Measurements from ENCODE around the gene CDH3.
"Not testable (repeated sequence)": the region's sequence is repeated elsewhere in the genome, so short reads cannot be mapped to it uniquely, and the experiment has no call there.

Gene CDH3

DNA sequence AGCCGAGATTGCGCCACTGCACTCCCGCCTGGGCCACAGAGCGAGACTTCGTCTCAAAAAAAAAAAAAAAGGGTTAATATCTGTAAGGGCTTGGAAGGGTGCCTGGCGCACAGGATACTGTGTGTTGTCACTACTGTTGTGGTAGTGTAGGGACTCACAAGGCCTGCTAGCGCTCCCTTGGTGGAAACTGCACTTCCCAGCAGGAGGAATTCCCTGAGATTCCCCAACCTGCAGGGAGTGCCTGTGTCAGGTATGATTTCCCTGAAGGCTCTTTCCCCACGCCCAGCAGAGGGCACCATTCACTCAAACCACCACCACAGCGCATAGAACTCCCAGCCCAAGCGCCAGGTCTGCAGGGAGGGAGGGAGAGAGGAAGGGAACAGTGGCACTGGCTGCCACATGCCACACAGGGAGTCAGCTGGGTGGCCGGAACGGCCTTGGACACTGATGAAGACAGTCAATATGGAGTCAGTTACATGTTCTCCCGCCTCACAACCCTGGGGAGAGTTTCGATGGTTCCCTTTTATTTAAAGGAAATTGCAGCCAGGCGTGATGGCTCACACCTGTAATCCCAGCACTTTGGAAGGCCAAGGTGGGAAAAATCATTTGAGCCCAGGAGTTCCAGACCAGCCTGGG is 59.2 kb downstream of the CDH3 start:
- peak; percentile 73 for DNase-seq (ENCODE audit: low read depth, low spot score)

DNA sequence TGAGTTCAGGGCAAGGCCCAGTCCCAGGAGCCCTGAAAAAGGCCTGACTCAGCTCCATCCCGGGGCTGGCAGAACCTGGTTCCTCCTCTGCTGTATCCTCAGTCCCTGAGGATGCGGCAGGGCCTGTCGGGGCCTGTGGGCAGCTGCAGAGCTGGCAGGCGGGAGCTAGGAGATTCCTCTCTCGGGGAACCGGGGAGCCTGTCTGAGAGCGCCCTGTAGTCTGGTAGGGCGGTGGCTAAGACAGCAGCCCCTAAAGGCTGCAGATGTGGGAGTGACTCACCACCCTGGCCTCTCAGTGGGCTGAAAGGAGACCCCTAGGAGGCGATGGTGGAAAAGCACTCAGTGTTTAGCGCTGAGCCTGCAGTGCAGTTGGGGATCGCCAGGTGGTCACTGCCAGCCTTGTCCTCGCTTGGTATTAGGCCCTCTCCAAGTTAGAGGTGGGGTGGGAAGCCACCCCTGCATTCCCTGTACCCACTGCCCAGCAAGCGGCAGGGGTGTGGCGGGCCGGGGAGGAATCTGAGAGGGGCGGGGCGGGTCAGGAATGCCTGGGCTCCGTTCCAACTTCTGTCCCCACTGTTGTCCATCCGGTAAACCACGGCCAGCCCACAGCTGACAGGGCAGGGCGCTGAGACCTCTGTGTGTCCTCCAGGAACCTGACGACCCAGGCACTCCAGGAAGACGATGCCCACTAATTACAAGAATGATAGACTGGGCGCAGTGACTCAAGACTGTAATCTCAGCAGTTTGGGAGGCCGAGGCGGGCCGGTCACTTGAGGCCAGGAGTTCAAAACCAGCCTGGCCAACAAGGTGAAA is 62.4 kb downstream of the CDH3 start:
- peak; percentile 67 for DNase-seq (ENCODE audit: low read depth, low spot score)

DNA sequence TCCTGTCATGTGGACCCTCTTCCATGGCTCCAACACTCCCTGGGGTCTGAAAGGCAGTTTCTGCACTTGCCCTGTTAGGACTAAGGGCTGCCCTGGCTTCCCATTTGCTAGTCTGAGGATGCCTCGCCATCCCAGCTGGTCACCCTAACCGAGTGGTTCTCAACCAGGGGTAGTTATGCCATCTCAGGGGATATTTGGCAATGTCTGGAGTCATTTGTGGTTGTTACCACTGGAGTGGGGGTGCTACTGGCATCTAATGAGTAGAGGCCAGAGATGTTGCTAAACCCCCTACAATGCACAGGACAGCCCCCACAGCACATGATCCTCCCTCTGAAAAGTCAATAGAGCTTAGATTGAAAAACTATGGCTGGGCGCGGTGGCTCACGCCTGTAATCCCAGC is 65.1 kb downstream of the CDH3 start:
- no peak for DNase-seq (ENCODE audit: low read depth, low spot score)

DNA sequence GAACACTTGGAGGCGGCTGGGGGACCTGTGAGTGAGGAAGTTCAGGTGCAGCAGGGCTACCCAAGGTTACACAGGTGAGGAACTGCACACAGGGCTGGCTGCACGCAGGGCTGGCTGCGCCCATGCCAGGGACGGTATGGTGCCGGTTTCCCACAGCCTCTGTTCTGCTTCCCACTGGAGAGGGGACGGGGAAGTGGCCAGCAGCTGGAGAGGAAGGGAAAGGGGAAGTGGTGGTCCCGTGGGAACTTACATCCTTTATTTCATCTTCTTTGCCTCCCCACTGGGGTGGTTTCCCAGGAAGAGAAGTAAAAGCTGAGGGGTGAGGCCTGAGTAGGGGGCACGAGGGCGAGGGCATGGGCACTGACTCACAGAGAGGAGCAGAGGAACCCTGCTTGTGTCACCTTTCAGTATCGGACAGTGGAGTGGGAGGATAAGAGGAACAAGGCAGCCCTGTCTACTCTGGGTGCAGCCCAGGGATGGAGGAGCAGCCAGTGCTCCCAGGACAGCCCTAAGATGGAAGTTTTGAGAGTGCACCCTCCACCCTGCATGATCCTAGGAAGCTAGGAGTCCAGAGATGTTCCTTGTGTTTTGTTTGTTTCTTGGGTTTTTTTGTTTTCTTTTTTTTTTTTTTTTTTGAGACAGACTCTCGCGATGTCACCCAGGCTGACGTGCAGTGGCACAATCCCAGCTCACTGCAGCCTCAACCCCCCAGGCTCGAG is 66.5 kb downstream of the CDH3 start:
- no peak for DNase-seq (ENCODE audit: low read depth, low spot score)

GRCh38 chr16:68713361-68713760 is 68.3 kb downstream of the CDH3 start:
- no peak for DNase-seq (ENCODE audit: low read depth, low spot score)

DNA sequence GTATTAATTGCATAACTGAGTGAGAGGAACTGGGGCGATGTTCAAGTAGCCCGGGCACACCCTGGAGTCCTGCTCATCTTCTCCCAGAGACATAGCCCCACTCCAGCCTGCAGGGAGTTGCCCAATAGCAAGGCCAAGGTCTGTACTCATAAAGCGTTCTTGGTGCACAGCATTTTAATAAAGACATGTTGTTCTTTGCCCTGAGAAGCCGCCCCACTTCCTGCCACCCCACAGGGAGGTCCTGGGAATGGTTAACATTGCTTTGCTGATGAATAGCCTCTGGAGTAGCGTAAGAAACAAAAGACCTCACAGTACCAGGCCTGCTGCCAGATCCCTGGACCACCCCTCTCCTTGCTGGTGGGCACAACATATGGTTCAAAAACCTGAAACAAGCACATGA is 70.4 kb downstream of the CDH3 start:
- no peak for DNase-seq (ENCODE audit: low read depth, low spot score)

GRCh38 chr16:68716516-68716915 is 71.4 kb downstream of the CDH3 start:
- not testable (repeated sequence) for DNase-seq (ENCODE audit: low read depth, low spot score)

DNA sequence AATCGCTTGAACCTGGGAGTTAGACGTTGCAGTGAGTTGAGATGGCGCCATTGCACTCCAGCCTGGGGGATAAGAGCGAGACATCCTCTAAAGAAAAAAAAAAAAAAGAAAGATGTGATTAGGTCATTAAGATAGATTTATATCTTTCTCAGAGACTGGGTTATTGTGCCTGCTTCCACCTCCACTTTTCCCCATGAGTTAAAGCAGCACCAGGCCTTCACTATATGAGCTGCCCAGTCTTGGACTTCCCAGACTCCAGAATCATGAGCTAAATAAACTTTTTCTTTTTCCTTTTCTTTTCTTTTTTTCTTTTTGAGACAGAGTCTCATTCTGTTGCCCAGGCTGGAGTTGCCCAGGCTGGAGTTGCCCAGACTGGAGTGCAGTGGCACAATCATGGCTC is 72.6 kb downstream of the CDH3 start:
- DNase-seq (ENCODE audit: low read depth, low spot score), result no peak

GRCh38 chr16:68718590-68718989 is 73.5 kb downstream of the CDH3 start:
- no peak for DNase-seq (ENCODE audit: low read depth, low spot score)

GRCh38 chr16:68719993-68720489 is 74.9 kb downstream of the CDH3 start:
- no peak for DNase-seq (ENCODE audit: low read depth, low spot score)

DNA sequence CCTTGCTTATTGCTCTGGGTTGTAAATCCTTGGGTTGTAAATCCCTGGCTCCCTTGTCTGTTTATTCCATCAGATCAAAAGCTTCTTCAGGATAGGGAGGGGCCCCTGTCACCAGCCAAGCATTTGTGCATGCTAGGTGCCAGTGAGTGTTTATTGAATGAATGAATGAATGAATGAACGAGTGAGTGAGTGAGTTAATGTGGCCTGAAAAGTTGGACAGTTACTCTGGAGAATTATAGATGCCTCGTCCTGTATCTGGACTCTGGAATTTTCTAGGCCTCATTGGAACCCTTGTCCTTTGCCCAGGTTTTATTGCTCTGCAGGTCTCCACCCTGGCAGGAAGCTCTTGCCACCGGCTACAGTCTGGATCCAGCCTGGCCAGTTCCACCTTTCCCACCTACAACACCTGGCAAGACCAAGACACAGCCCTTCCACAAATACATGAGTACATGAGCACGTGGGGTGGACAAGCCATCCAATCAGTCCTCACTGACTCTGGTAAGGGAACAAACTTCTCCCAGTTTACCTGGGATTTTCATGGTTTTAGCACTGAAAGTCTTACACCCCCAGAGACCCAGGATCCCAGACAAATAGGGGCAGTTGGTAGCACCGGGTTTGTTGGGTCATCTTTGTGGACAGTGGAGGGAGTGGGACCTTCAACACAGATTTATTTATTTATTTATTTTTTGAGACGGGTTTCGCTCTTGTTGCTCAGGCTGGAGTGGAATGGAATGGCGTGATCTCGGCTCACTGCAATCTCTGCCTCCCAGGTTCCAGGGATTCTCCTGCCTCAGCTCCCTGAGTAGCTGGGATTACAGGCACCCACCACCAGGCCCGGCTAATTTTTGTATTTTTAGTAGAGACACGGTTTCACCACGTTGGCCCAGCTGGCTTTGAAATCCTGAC is 77.3 kb downstream of the CDH3 start:
- DNase-seq (ENCODE audit: low read depth, low spot score), result no peak

DNA sequence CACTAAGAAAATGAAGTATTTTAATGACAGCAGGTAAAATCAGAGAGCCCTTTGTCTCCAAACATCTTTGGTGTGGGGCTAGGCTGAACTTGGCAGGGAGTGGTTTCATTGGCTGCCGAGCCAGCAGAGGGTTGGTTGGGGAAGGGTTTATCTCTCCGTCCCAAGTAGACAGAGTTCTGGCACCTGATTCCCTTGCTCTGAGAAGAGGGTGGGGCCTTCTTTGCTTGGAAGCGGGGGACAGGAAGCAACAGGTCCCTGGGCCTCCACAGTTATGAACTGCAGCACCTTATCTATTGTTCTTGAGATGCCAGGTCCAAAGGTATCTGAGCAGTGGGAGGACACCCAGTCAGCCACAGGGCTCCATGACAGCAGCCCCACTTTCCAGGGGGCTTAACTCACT is 79.7 kb downstream of the CDH3 start:
- DNase-seq (ENCODE audit: low read depth, low spot score), result no peak

GRCh38 chr16:68728523-68728922 is 83.4 kb downstream of the CDH3 start:
- no peak for DNase-seq (ENCODE audit: low read depth, low spot score)

DNA sequence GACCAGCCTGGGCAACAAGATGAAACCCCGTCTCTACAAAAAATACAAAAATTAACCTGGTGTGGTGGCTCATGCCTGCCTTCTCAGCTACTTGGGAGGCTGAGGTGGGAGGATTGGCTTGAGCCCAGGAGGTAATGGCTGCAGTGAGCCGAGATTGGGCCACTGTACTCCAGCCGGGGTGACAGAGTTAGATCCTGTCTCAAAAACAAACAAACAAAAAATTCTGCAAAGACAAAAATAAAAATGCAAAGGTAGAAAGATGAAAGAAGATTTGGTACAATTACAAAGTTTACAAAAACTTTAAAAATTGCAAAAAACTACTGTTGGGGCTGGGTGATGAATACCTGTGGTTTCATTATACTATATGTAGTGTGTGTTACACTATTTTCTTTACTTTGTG is 86.5 kb downstream of the CDH3 start:
- DNase-seq (ENCODE audit: low read depth, low spot score), result no peak

DNA sequence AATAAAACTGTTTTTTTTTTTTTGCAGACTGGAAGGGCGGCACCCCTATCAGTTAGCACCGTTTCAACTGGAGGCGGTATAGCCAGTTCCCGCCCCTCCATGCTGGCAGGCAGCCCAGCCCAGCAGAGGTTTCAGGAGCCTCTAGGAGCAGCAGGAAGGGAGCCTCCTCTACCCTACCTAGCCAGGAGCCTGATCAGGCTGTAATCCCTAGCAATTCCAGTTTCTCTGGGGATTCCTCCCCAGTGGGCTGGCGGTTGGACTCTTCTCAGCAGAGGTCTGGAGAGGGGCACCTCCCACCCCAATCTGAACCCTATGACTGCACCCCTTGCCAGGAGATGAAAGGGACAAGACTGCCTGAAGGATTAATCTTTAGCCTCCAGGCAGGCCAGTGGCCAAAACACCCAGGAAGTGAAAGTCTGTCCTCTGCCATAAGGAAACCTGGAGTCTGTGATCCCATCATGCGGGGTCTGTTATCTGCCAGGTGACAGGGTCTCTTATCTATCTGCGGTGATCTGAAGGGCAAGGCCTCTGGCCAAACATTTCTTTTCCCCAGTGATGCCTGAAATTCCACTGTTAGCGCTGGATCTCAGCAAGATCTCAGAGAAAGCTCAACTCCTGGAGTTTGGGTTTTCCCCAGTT is 87.1 kb downstream of the CDH3 start:
- no peak for DNase-seq (ENCODE audit: low read depth, low spot score)

DNA sequence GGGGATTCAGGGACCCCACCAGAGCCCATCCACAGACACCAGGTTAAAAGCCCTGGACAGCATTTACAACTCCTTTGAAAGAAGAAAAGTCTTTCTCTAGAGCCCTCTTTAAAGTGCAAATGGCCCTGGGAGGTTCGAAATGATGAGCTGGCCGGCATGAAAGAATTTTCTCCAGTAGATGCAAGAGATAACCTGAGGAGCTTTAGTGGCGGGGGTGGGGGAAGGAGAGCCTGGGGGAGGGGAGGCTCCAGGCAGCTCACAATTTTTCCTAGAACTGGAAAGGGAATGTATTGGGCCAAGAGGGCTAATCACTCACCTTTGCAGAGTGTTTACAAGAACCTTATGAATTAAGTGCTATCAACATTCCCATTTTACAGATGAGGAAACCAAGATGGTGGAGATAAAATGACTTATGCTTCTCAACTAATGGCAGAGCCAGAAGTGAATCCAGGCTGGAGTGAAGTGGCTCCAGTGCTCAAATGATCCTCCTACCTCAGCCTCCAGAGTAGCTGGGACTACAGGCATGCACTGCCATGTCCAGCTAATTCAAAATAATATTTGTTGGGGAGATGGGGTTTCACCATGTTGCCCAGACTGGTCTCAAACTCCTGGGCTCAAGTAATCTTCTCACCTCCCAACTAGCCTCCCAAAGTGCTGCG is 87.8 kb downstream of the CDH3 start:
- DNase-seq (ENCODE audit: low read depth, low spot score), result no peak

DNA sequence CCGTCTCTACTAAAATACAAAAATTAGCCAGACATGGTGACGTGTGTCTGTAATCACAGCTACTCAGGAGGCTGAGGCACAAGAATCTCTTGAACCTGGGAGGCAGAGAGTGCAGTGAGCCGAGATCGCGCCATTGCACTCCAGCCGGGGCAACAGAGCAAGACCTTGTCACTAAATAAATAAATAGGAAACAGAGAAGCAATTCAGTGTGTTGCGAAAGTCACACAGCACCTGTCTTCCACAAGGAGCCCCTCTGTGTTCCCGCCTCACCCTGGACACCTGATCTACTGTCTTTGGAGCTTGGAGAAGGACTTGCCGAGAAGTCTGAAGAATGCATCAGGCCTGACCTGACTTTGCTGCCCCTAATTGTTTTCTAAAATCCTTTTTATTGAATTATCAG is 88.5 kb downstream of the CDH3 start:
- no peak for DNase-seq (ENCODE audit: low read depth, low spot score)

DNA sequence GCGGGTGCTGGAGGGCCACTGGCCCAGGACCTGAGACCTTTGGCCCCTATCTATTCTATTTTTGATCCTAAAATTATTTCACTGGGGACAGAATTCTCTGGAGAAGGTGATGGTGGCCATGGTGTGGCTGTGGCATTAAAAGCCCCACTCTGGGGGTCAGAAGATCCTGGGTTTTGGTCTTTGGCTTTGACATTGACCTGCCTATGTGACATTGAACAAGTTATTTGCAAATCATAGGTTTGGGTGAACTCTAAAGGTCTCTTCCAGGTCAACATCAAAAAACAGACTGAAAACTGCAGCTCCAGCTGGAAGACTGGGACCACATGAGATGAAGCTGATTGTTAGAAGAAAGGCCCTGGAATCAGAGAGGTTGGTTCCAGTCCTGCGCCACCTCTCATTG is 89.7 kb downstream of the CDH3 start:
- DNase-seq (ENCODE audit: low read depth, low spot score), result no peak

DNA sequence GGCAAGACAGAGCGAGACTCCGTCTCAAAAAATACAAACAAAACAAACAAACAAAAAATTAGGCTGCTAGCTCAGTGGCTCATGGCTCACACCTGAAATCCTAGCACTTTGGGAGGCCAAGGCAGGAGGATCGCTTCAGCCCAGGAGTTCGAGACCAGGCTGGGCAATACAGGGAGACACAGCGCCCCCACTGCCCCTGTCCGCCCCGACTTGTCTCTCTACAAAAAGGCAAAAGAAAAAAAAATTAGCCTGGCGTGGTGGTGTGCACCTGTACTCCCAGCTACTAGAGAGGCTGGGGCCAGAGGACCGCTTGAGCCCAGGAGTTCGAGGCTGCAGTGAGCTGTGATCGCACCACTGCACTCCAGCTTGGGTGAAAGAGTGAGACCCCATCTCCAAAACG is 91.5 kb downstream of the CDH3 start:
- no peak for DNase-seq (ENCODE audit: low read depth, low spot score)

GRCh38 chr16:68737046-68737729 is 92.1 kb downstream of the CDH3 start, which contains the start of gene CDH1:
Gene CDH1, plus strand, starts transcription at chr16:68737292. Its CDS starts 124 bp downstream, at chr16:68737416.
- DNase-seq (ENCODE audit: low read depth, low spot score), result peak; percentile 89

All from iPS DF 19.7 (cell line).